ENCODE measurements around the gene EFCAB14.
A peak's percentile ranks its signal among the peaks of the same experiment; 100 is the strongest.
"Not testable (repeated sequence)": the region's sequence is repeated elsewhere in the genome, so short reads cannot be mapped to it uniquely, and the experiment has no call there.

Gene EFCAB14

DNA sequence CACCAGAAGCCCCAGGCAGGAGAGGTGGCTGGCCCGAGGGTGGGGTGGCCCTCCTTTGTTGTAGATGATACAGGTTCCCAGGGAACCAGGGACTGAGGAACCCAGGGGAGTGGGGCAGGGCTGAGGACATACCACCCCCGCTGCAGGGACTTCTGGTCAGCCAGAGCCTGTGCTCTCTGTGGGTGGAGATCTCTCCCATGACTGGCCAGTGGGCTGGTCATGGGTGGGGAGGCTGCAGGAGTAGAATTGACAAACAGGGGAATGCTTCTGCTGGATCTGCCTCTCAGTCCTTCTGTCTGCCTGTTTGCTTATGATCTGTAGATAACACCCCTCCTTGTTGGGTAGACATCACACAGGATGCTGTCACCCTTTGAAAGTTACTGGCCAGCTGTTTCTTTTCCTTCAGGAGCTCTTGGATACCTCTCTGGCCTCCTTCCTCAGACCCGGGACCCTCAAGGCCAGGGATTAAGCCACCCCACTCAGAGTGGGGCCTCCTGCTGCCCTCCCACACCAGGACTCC lies 2.8 kb upstream of the EFCAB14 start:
- DNase-seq (ENCODE audit: low read depth), result no peak
- TF ChIP-seq CTCF (IDR thresholded peaks at IDR 0.05; ENCODE audit: low read depth, low read length, missing control alignments), result no peak
- H3K4me3 ChIP-seq (ENCODE audit: low read depth, low read length), result no peak overlapping the region

DNA sequence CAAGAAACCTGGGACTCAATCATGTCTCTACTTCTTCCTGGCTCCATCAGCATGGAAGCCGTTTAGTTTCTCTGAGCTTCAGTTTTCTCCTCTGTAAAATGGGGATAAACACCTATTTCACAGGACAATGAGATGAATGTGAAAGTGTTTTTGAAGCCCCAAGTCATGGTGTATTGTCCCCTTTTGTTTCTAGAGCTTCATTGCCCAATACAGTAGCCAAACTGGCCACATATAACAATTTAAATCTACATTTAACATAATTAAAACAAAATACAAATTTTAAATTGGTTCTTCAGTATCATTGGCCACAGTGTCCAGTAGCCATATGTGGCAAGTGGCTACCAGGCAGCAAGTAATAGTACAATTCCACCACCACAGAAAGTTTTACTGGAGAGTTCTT lies 2.3 kb upstream of the EFCAB14 start:
- no peak for DNase-seq (ENCODE audit: low read depth)
- H3K4me3 ChIP-seq (ENCODE audit: low read depth, low read length), result no peak overlapping the region
- TF ChIP-seq CTCF (IDR thresholded peaks at IDR 0.05; ENCODE audit: low read depth, low read length, missing control alignments), result no peak

DNA sequence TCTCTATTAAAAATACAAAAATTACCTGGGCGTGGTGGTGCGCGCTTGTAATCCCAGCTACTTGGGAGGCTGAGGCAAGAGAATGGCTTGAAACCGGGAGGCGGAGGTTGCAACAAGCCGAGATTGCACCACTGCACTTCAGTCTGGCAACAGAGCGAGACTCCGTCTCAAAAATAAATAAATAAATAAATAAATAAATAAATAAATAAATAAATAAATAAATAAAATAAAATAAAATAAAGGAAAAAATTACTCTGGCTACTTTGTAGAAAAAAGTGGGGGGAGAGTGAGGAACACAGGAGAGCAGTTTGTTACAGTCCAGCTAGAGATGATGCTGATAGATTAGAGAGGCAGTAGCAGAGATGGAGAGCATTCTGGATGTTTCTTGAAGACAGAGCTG lies 1.4 kb upstream of the EFCAB14 start:
- DNase-seq (ENCODE audit: low read depth); H3K4me3 ChIP-seq (ENCODE audit: low read depth, low read length): not testable (repeated sequence)

GRCh38 chr1:46719689-46720088 lies 775 bp upstream of the EFCAB14 start:
- no peak overlapping the region; the same call in 1 of the 2 replicates for H3K4me3 ChIP-seq (ENCODE audit: low read depth, low read length)
- TF ChIP-seq CTCF (IDR thresholded peaks at IDR 0.05; ENCODE audit: low read depth, low read length, missing control alignments), result no peak
- DNase-seq (ENCODE audit: low read depth), result no peak

DNA sequence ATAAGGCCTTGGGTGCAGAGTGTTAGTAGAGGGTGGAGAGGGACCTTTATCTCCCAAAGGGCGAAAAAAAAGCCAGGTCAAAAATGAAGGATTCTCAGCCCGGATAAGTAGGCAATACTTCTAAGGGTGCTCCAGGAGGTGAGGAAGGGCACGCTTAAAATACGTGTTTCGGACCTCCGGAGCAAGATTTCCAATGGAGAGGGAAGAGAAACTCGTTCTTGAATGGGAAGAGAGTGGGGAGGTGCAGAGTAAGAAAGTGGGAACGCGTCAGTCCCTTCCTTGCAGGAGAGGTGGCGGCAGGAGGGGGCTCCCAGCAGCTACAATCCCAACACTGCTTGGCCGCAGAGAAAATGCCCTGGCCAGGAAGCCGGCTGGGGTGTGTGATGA lies 581 bp downstream of the EFCAB14 start:
- no peak for DNase-seq (ENCODE audit: low read depth)
- no peak for TF ChIP-seq CTCF (IDR thresholded peaks at IDR 0.05; ENCODE audit: low read depth, low read length, missing control alignments)
- H3K4me3 ChIP-seq (ENCODE audit: low read depth, low read length), result peak overlapping the region; percentile 92

GRCh38 chr1:46717654-46718053 lies 1.3 kb downstream of the EFCAB14 start:
- no peak for TF ChIP-seq CTCF (IDR thresholded peaks at IDR 0.05; ENCODE audit: low read depth, low read length, missing control alignments)
- H3K4me3 ChIP-seq (ENCODE audit: low read depth, low read length), result peak overlapping the region; percentile 92

GRCh38 chr1:46714976-46715375 lies 3.9 kb downstream of the EFCAB14 start:
- no peak for DNase-seq (ENCODE audit: low read depth)
- H3K4me3 ChIP-seq (ENCODE audit: low read depth, low read length), result no peak overlapping the region
- TF ChIP-seq CTCF (IDR thresholded peaks at IDR 0.05; ENCODE audit: low read depth, low read length, missing control alignments), result no peak

More at GRCh38 chr1:46717654-46718053, 1.3 kb downstream of the EFCAB14 start:
- no peak for DNase-seq (ENCODE audit: low read depth)
